HEK293 (cell line): ENCODE data around the gene ZNF438.

Experiments
- CTCF ChIA-PET: fragments of 350-600 bp; formaldehyde crosslinking; extraction: SDS; loops from one replicate; lab custom pipeline; 2021; ENCODE audit warnings: antibody characterized with exemption; lab: Yijun Ruan, JAX
- POLR2A ChIA-PET: fragments of 300-600 bp; formaldehyde crosslinking; extraction: SDS; loops from one replicate; lab custom pipeline; 2020; ENCODE audit warnings: antibody characterized with exemption, inconsistent platforms; lab: Yijun Ruan, JAX
- H3K27ac ChIP-seq: fragments of 200-500 bp; sonication (Bioruptor generic); 2 replicates; pipeline ENCODE4 v1.5.1; 2014; ENCODE audit warnings: low read depth, low read length, control low read depth, inconsistent platforms; ENCODE audit errors: extremely low read depth
- H3K36me3 ChIP-seq, 2 experiments: fragments of 200-500 bp in 1 of 2; sonication (Bioruptor generic) in 1 of 2; 1 replicate in 1 of 2; 2 replicates in 1 of 2; pipeline ENCODE4 v1.5.1; 2014 to 2017; ENCODE audit warnings: inconsistent platforms in 2 of 2, low read length in 2 of 2; ENCODE audit not compliant: control insufficient read depth in 2 of 2, insufficient read depth in 1 of 2
- H3K4me1 ChIP-seq: fragments of 200-500 bp; sonication (Bioruptor generic); 2 replicates; pipeline ENCODE4 v1.5.1; 2014; ENCODE audit warnings: mild to moderate bottlenecking, low read length, inconsistent platforms; ENCODE audit not compliant: control insufficient read depth, insufficient read depth
- H3K4me3 ChIP-seq: 2 replicates; pipeline ENCODE4 v1.5.1; 2011; ENCODE audit warnings: low read depth, mild to moderate bottlenecking, control low read depth, low read length, moderate library complexity
- H3K9me3 ChIP-seq: fragments of 200-500 bp; sonication (Bioruptor generic); 2 replicates; pipeline ENCODE4 v1.5.1; 2014; ENCODE audit warnings: low read depth, low read length, inconsistent platforms; ENCODE audit not compliant: control insufficient read depth, insufficient read depth
- OSR2 ChIP-seq: fragments of 450-650 bp; formaldehyde crosslinking; IDR thresholded peaks from 2 replicates; pipeline ENCODE4 v1.5.1; 2016; ENCODE audit warnings: missing biosample characterization, missing genetic modification characterization
- PRDM1 ChIP-seq: fragments of 450-650 bp; formaldehyde crosslinking; IDR thresholded peaks from 2 replicates; pipeline ENCODE4; 2016; ENCODE audit warnings: missing biosample characterization, missing genetic modification characterization
- SCRT1 ChIP-seq: fragments of 450-650 bp; formaldehyde crosslinking; IDR thresholded peaks from 2 replicates; pipeline ENCODE4 v1.5.1; 2016; ENCODE audit warnings: missing biosample characterization, missing genetic modification characterization, borderline replicate concordance
- SCRT2 ChIP-seq: fragments of 450-650 bp; formaldehyde crosslinking; IDR thresholded peaks from 2 replicates; pipeline ENCODE4 v1.5.1; 2016; ENCODE audit warnings: missing biosample characterization, missing genetic modification characterization
- ZBTB21 ChIP-seq: fragments of 450-650 bp; formaldehyde crosslinking; IDR thresholded peaks from 2 replicates; pipeline ENCODE4 v1.5.1; 2017; ENCODE audit warnings: missing biosample characterization, missing genetic modification characterization
- ZBTB48 ChIP-seq: fragments of 450-650 bp; formaldehyde crosslinking; IDR thresholded peaks from 2 replicates; pipeline ENCODE4 v1.5.1; 2016; ENCODE audit warnings: missing biosample characterization, missing genetic modification characterization
- ZBTB8A ChIP-seq: fragments of 450-650 bp; formaldehyde crosslinking; IDR thresholded peaks from 2 replicates; pipeline ENCODE4 v1.5.1; 2016; ENCODE audit warnings: missing biosample characterization, missing genetic modification characterization
- ZIC2 ChIP-seq: fragments of 450-650 bp; formaldehyde crosslinking; IDR thresholded peaks from 2 replicates; pipeline ENCODE4 v1.5.1; 2016; ENCODE audit warnings: missing biosample characterization, missing genetic modification characterization
- ZNF169 ChIP-seq: fragments of 450-650 bp; formaldehyde crosslinking; IDR thresholded peaks from 2 replicates; pipeline ENCODE4 v1.5.1; 2016; ENCODE audit warnings: missing biosample characterization, missing genetic modification characterization
- ZNF174 ChIP-seq: fragments of 450-650 bp; formaldehyde crosslinking; IDR thresholded peaks from 2 replicates; pipeline ENCODE4 v1.5.0; 2017; ENCODE audit warnings: missing biosample characterization, mild to moderate bottlenecking, missing genetic modification characterization
- ZNF184 ChIP-seq: fragments of 450-650 bp; IDR thresholded peaks from 2 replicates; pipeline ENCODE4 v1.5.1; 2018; ENCODE audit warnings: missing biosample characterization, mild to moderate bottlenecking, missing genetic modification characterization
- ZNF214 ChIP-seq: fragments of 450-650 bp; formaldehyde crosslinking; IDR thresholded peaks from 2 replicates; pipeline ENCODE4 v1.5.1; 2017; ENCODE audit warnings: missing biosample characterization, mild to moderate bottlenecking, missing genetic modification characterization, borderline replicate concordance
- ZNF302 ChIP-seq: fragments of 450-650 bp; formaldehyde crosslinking; IDR thresholded peaks from 2 replicates; pipeline ENCODE4 v1.5.1; 2016; ENCODE audit warnings: missing biosample characterization, missing genetic modification characterization, low read depth
- ZNF48 ChIP-seq: fragments of 450-650 bp; formaldehyde crosslinking; IDR thresholded peaks from 2 replicates; pipeline ENCODE4 v1.5.1; 2016; ENCODE audit warnings: missing biosample characterization, missing genetic modification characterization
- ZNF596 ChIP-seq: fragments of 450-650 bp; IDR thresholded peaks from 2 replicates; pipeline ENCODE4 v1.5.0; 2018; ENCODE audit warnings: missing biosample characterization, mild to moderate bottlenecking, missing genetic modification characterization, moderate library complexity
- ZNF626 ChIP-seq: fragments of 450-650 bp; sonication (Bioruptor Pico); formaldehyde crosslinking; IDR thresholded peaks from 2 replicates; pipeline ENCODE4 v1.5.1; 2018; ENCODE audit warnings: missing biosample characterization, missing genetic modification characterization, inconsistent platforms
- ZNF776 ChIP-seq: fragments of 450-650 bp; formaldehyde crosslinking; IDR thresholded peaks from 2 replicates; pipeline ENCODE4 v1.5.0; 2017; ENCODE audit warnings: missing biosample characterization, missing genetic modification characterization, borderline replicate concordance
- ZNF843 ChIP-seq: fragments of 450-650 bp; formaldehyde crosslinking; IDR thresholded peaks from 2 replicates; pipeline ENCODE4 v1.5.1; 2016; ENCODE audit warnings: missing biosample characterization, missing genetic modification characterization
- ZSCAN23 ChIP-seq: fragments of 450-650 bp; formaldehyde crosslinking; IDR thresholded peaks from 2 replicates; pipeline ENCODE4 v1.5.1; 2016; ENCODE audit warnings: missing biosample characterization, missing genetic modification characterization
- TF ChIP-seq, protein P1 (sequence below): fragments of 450-650 bp; formaldehyde crosslinking; IDR thresholded peaks from 2 replicates; pipeline ENCODE4 v1.5.1; 2016; ENCODE audit warnings: missing biosample characterization, missing genetic modification characterization
- TF ChIP-seq, protein P2 (sequence below): fragments of 450-650 bp; formaldehyde crosslinking; IDR thresholded peaks from 2 replicates; pipeline ENCODE4 v1.5.1; 2016; ENCODE audit warnings: missing biosample characterization, missing genetic modification characterization
- TF ChIP-seq, protein P3 (sequence below): fragments of 450-650 bp; formaldehyde crosslinking; IDR thresholded peaks from 2 replicates; pipeline ENCODE4 v1.5.1; 2016; ENCODE audit warnings: missing biosample characterization, missing genetic modification characterization
- TF ChIP-seq, protein P4 (sequence below): fragments of 450-650 bp; formaldehyde crosslinking; IDR thresholded peaks from 2 replicates; pipeline ENCODE4 v1.5.1; 2017; ENCODE audit warnings: missing biosample characterization, missing genetic modification characterization
- TF ChIP-seq, protein P5 (sequence below): fragments of 450-650 bp; formaldehyde crosslinking; IDR thresholded peaks from 2 replicates; pipeline ENCODE4 v1.5.1; 2016; ENCODE audit warnings: missing biosample characterization, missing genetic modification characterization

Gene ZNF438

DNA sequence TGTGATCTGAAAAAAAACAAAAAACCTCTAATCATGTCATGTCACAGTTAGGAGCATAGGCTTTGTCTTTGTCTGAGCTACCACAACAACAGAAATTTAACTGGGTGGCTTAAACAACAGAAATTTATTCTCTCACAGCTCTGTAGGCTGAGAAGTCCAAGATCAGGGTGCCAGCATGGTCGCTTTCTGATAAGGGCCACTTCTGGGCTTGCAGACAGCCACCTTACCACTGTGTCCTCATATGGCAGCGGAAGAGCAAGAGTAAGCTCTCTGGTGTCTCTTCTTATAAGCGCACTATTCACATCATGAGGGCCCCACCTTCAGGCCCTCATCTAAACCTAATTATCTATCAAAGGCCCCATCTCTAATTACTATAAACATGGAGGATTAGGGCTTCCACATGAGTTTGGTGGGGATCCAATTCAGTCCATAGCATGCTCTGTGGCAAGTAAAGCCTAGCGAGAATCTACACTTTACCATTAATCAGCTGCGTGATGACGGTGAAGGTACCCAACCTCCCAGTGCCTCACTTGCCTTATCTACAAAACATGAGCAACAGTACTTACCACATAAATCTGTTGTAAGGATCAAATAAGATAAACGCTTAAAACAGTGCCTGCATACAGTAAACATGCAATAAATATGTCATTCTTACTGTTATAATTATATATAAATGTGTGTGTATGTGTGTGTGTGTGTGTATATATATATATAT, 17.3 kb downstream of the ZNF438 start:
- ChIA-PET CTCF (no interaction called here), POLR2A (no interaction called here)
- Histone ChIP-seq H3K4me3 (no peak overlapping the region), H3K9me3 (no peaks in the 10 kb centered on the region), H3K27ac (no peak overlapping the region), H3K36me3 (no peaks in the 10 kb centered on the region), H3K4me1 (no peaks in the 10 kb centered on the region)
- TF ChIP-seq ZBTB8A (tag by site-specific recombination): no peak
- TF ChIP-seq ZNF214 (tag by site-specific recombination): no peak
- TF ChIP-seq ZNF626: no peak
- TF ChIP-seq SCRT1: no peak
- no peak for TF ChIP-seq ZNF596 (tag by site-specific recombination)
- no peak for TF ChIP-seq PRDM1 (tag by site-specific recombination)
- TF ChIP-seq ZNF169: no peak
- no peak for TF ChIP-seq ZNF184
- TF ChIP-seq ZNF302: no peak
- no peak for TF ChIP-seq ZNF174 (tag by site-specific recombination)
- TF ChIP-seq ZIC2 (tag by site-specific recombination): no peak
- TF ChIP-seq, protein P1, sequence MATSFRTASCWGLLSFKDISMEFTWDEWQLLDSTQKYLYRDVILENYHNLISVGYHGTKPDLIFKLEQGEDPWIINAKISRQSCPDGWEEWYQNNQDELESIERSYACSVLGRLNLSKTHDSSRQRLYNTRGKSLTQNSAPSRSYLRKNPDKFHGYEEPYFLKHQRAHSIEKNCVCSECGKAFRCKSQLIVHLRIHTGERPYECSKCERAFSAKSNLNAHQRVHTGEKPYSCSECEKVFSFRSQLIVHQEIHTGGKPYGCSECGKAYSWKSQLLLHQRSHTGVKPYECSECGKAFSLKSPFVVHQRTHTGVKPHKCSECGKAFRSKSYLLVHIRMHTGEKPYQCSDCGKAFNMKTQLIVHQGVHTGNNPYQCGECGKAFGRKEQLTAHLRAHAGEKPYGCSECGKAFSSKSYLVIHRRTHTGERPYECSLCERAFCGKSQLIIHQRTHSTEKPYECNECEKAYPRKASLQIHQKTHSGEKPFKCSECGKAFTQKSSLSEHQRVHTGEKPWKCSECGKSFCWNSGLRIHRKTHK (tag by site-specific recombination): no peak
- no peak for TF ChIP-seq OSR2 (tag by site-specific recombination)
- TF ChIP-seq, protein P2, sequence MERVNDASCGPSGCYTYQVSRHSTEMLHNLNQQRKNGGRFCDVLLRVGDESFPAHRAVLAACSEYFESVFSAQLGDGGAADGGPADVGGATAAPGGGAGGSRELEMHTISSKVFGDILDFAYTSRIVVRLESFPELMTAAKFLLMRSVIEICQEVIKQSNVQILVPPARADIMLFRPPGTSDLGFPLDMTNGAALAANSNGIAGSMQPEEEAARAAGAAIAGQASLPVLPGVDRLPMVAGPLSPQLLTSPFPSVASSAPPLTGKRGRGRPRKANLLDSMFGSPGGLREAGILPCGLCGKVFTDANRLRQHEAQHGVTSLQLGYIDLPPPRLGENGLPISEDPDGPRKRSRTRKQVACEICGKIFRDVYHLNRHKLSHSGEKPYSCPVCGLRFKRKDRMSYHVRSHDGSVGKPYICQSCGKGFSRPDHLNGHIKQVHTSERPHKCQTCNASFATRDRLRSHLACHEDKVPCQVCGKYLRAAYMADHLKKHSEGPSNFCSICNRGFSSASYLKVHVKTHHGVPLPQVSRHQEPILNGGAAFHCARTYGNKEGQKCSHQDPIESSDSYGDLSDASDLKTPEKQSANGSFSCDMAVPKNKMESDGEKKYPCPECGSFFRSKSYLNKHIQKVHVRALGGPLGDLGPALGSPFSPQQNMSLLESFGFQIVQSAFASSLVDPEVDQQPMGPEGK (tag by site-specific recombination): no peak

DNA sequence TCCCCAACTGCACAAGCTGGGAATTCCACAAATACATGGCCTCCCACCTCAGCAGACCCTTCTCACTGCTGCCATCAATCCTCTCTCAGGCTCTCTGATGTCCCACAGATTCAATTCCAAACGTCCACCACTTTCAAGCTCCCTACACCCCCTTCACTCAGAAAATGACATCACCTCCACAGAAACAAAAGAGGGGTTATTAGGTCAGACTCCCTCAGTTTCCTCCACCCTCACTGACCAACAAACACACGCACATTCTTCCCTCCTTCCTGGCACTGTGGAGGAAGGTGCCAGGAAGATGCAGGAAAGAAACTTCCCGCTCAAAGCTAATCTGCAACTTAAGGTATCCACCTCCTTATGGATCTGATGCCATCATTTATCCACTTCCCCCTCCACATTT, 18.3 kb downstream of the ZNF438 start:
- no peaks in the 10 kb centered on the region for H3K9me3 ChIP-seq
- no peaks in the 10 kb centered on the region for H3K4me1 ChIP-seq
- no peak for TF ChIP-seq ZNF169
- no peak for TF ChIP-seq ZNF776 (tag by site-specific recombination)
- no peak for TF ChIP-seq SCRT2 (tag by site-specific recombination)
- TF ChIP-seq ZNF214 (tag by site-specific recombination): no peak
- TF ChIP-seq, protein P3, sequence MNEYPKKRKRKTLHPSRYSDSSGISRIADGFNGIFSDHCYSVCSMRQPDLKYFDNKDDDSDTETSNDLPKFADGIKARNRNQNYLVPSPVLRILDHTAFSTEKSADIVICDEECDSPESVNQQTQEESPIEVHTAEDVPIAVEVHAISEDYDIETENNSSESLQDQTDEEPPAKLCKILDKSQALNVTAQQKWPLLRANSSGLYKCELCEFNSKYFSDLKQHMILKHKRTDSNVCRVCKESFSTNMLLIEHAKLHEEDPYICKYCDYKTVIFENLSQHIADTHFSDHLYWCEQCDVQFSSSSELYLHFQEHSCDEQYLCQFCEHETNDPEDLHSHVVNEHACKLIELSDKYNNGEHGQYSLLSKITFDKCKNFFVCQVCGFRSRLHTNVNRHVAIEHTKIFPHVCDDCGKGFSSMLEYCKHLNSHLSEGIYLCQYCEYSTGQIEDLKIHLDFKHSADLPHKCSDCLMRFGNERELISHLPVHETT (tag by site-specific recombination): no peak
- TF ChIP-seq ZNF48 (tag by site-specific recombination): no peak
- TF ChIP-seq ZSCAN23: no peak
- TF ChIP-seq, protein P4, sequence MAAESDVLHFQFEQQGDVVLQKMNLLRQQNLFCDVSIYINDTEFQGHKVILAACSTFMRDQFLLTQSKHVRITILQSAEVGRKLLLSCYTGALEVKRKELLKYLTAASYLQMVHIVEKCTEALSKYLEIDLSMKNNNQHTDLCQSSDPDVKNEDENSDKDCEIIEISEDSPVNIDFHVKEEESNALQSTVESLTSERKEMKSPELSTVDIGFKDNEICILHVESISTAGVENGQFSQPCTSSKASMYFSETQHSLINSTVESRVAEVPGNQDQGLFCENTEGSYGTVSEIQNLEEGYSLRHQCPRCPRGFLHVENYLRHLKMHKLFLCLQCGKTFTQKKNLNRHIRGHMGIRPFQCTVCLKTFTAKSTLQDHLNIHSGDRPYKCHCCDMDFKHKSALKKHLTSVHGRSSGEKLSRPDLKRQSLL (tag by site-specific recombination): no peak
- TF ChIP-seq ZNF843 (tag by site-specific recombination): no peak
- no peak for TF ChIP-seq ZBTB21 (tag by site-specific recombination)
- no peak for TF ChIP-seq ZBTB8A (tag by site-specific recombination)
- TF ChIP-seq, protein P5, sequence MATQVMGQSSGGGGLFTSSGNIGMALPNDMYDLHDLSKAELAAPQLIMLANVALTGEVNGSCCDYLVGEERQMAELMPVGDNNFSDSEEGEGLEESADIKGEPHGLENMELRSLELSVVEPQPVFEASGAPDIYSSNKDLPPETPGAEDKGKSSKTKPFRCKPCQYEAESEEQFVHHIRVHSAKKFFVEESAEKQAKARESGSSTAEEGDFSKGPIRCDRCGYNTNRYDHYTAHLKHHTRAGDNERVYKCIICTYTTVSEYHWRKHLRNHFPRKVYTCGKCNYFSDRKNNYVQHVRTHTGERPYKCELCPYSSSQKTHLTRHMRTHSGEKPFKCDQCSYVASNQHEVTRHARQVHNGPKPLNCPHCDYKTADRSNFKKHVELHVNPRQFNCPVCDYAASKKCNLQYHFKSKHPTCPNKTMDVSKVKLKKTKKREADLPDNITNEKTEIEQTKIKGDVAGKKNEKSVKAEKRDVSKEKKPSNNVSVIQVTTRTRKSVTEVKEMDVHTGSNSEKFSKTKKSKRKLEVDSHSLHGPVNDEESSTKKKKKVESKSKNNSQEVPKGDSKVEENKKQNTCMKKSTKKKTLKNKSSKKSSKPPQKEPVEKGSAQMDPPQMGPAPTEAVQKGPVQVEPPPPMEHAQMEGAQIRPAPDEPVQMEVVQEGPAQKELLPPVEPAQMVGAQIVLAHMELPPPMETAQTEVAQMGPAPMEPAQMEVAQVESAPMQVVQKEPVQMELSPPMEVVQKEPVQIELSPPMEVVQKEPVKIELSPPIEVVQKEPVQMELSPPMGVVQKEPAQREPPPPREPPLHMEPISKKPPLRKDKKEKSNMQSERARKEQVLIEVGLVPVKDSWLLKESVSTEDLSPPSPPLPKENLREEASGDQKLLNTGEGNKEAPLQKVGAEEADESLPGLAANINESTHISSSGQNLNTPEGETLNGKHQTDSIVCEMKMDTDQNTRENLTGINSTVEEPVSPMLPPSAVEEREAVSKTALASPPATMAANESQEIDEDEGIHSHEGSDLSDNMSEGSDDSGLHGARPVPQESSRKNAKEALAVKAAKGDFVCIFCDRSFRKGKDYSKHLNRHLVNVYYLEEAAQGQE: no peak
- TF ChIP-seq ZNF174 (tag by site-specific recombination): no peak
- TF ChIP-seq ZBTB48 (tag by site-specific recombination): no peak
- POLR2A ChIA-PET: no interaction called here
- H3K36me3 ChIP-seq: no peaks in the 10 kb centered on the region
- CTCF ChIA-PET: no interaction called here
- no peak overlapping the region for H3K27ac ChIP-seq
- no peak overlapping the region for H3K4me3 ChIP-seq
